Liver (tissue), 9 donors: ENCODE results near the gene GLP2R. TPM values are rescaled to one million over a fixed set of nuclear protein-coding genes. Genes with fewer than 3 reads are reported as not detected.

ENCODE experiments used
- DNase-seq: peaks from one replicate; pipeline ENCODE4 v3.0.0-alpha.2; 2017; ENCODE audit warnings: low spot score
- H3K27ac ChIP-seq, 2 donors: one replicate each; pipeline ENCODE4 v1.7.0; 2013; ENCODE audit warnings: inconsistent platforms in 2 of 2, low read length in 2 of 2, control low read depth in 1 of 2, low read depth in 1 of 2, mild to moderate bottlenecking in 1 of 2
- H3K27me3 ChIP-seq, 4 donors: one replicate each; pipeline versions ENCODE4 v1.6.1 to v1.7.0; 2013; ENCODE audit warnings: low read length in 3 of 4, inconsistent platforms in 1 of 4, mild to moderate bottlenecking in 1 of 4, moderate library complexity in 1 of 4; ENCODE audit not compliant: control insufficient read depth in 4 of 4, insufficient read depth in 4 of 4
- H3K36me3 ChIP-seq, 4 donors: one replicate each; pipeline versions ENCODE4 v1.6.1 to v1.7.0; 2013; ENCODE audit warnings: low read length in 3 of 4, mild to moderate bottlenecking in 3 of 4, low read depth in 1 of 4, moderate library complexity in 1 of 4; ENCODE audit not compliant: control insufficient read depth in 4 of 4, insufficient read depth in 3 of 4
- H3K4me1 ChIP-seq, 4 donors: one replicate each; pipeline versions ENCODE4 v1.6.1 to v1.7.0; 2013; ENCODE audit warnings: low read length in 3 of 4, mild to moderate bottlenecking in 3 of 4, moderate library complexity in 1 of 4; ENCODE audit not compliant: control insufficient read depth in 4 of 4, insufficient read depth in 4 of 4
- H3K4me3 ChIP-seq, 3 donors: one replicate each; pipeline versions ENCODE4 v1.6.1 to v1.7.0; 2013; ENCODE audit warnings: low read length in 3 of 3, control low read depth in 1 of 3, low read depth in 1 of 3, mild to moderate bottlenecking in 1 of 3
- H3K9ac ChIP-seq, 2 donors: one replicate each; pipeline ENCODE4 v1.7.0; 2013; ENCODE audit warnings: low read length in 2 of 2, mild to moderate bottlenecking in 2 of 2, moderate library complexity in 2 of 2, control low read depth in 1 of 2, low read depth in 1 of 2
- H3K9me3 ChIP-seq, 4 donors: one replicate each; pipeline versions ENCODE4 v1.6.1 to v1.7.0; 2013; ENCODE audit warnings: low read length in 3 of 4; ENCODE audit not compliant: control insufficient read depth in 4 of 4
- ATF3 ChIP-seq: IDR thresholded peaks from 2 replicates; pipeline ENCODE4 v1.6.1; 2016; ENCODE audit warnings: antibody characterized with exemption
- CTCF ChIP-seq: fragments of 150-350 bp; IDR thresholded peaks from 2 replicates; pipeline ENCODE4 v1.5.1; 2017; ENCODE audit warnings: improper control_type of control experiment, low read depth, low read length; ENCODE audit not compliant: missing input control
- EGR1 ChIP-seq, 2 donors: IDR thresholded peaks; 2 replicates each; pipeline ENCODE4 v1.6.1; 2016 to 2018; ENCODE audit warnings: antibody characterized with exemption in 2 of 2, low read depth in 2 of 2
- FOXA1 ChIP-seq: IDR thresholded peaks from 2 replicates; pipeline ENCODE4 v1.6.1; 2016; ENCODE audit warnings: antibody characterized with exemption
- FOXA2 ChIP-seq: IDR thresholded peaks from 2 replicates; pipeline ENCODE4 v1.6.1; 2016; ENCODE audit warnings: antibody characterized with exemption
- GABPA ChIP-seq, 2 donors: IDR thresholded peaks in 1 of 2; conservative IDR thresholded peaks in 1 of 2; 2 replicates each; pipeline ENCODE4 v1.6.1; 2016; ENCODE audit warnings: antibody characterized with exemption in 2 of 2, mild to moderate bottlenecking in 1 of 2, moderate library complexity in 1 of 2
- HNF4A ChIP-seq, 2 donors: conservative IDR thresholded peaks; 2 replicates each; pipeline ENCODE4 v1.6.1; 2016; ENCODE audit warnings: antibody characterized with exemption in 2 of 2, mild to moderate bottlenecking in 2 of 2
- HNF4G ChIP-seq: IDR thresholded peaks from 2 replicates; pipeline ENCODE4 v1.6.1; 2016; ENCODE audit warnings: antibody characterized with exemption
- JUND ChIP-seq, 2 donors: IDR thresholded peaks; 2 replicates each; pipeline ENCODE4 v1.6.1; 2016; ENCODE audit warnings: antibody characterized with exemption in 2 of 2
- MAX ChIP-seq: IDR thresholded peaks from 2 replicates; pipeline ENCODE4 v1.6.1; 2016; ENCODE audit warnings: antibody characterized with exemption
- NR2F2 ChIP-seq: IDR thresholded peaks from 2 replicates; pipeline ENCODE4 v1.6.1; 2016; ENCODE audit warnings: antibody characterized with exemption
- RAD21 ChIP-seq, 2 donors: IDR thresholded peaks; 2 replicates each; pipeline ENCODE4 v1.6.1; 2016; ENCODE audit warnings: antibody characterized with exemption in 2 of 2, mild to moderate bottlenecking in 2 of 2
- REST ChIP-seq: IDR thresholded peaks from 2 replicates; pipeline ENCODE4 v1.6.1; 2016; ENCODE audit warnings: antibody characterized with exemption, mild to moderate bottlenecking
- RXRA ChIP-seq, 2 donors: IDR thresholded peaks; 2 replicates each; pipeline ENCODE4 v1.6.1; 2017 to 2018; ENCODE audit warnings: antibody characterized with exemption in 2 of 2, mild to moderate bottlenecking in 1 of 2
- SP1 ChIP-seq: IDR thresholded peaks from 2 replicates; pipeline ENCODE4 v1.6.1; 2018; ENCODE audit warnings: antibody characterized with exemption, mild to moderate bottlenecking
- TAF1 ChIP-seq: conservative IDR thresholded peaks from 2 replicates; pipeline ENCODE4 v1.6.1; 2016; ENCODE audit warnings: antibody characterized with exemption, mild to moderate bottlenecking
- YY1 ChIP-seq: IDR thresholded peaks from 2 replicates; pipeline ENCODE4 v1.6.1; 2016; ENCODE audit warnings: antibody characterized with exemption, mild to moderate bottlenecking
- WGBS: extraction: QIAGEN DNeasy Blood & Tissue Kit; methylation state at CpG from one replicate; pipeline ENCODE4 v1.1.7; 2013; 5-methylcytosine and 5-hydroxymethylcytosine counted together
- polyA plus RNA-seq, 2 donors: library from polyadenylated mRNA; stranded (reverse) in 1 of 2; unstranded in 1 of 2; fragments of 200-250 nt in 1 of 2; fragments of >200 nt in 1 of 2; fragmentation: Nextera tagmentation in 1 of 2; extraction: Ambion mirVana in 1 of 2; gene quantifications; one replicate each; pipeline versions ENCODE4 v1.2.1 to v1.2.3, GENCODE V29; 2013 to 2015
- total RNA-seq, 2 donors: library from RNA; depleted of rRNA; stranded (reverse); fragments of >200 nt; gene quantifications; one replicate each; pipeline ENCODE4 v1.2.3, GENCODE V29; 2014
- TF ChIP-seq, protein P1 (sequence below): IDR thresholded peaks from 2 replicates; pipeline ENCODE4 v1.6.1; 2016; ENCODE audit warnings: antibody characterized with exemption
- donor health status: healthy.
- donor health status: healthy.
- donor health status: healthy.
- donor health status: healthy.
- donor health status: healthy.

GLP2R gene
- total and polyA plus RNA-seq, 4 donors, result 0.39 to 1.4 (median 0.58) TPM

- DNase-seq, result no peak
- no peak overlapping the region for H3K9ac ChIP-seq
- no peaks in the 10 kb centered on the region for H3K4me1 ChIP-seq
- no peak for TF ChIP-seq YY1
- TF ChIP-seq FOXA2, result no peak
- no peak for TF ChIP-seq RXRA (IDR thresholded peaks at IDR 0.05)
- TF ChIP-seq NR2F2, result no peak
- TF ChIP-seq RAD21 (IDR thresholded peaks at IDR 0.05), result no peak
- no peak for TF ChIP-seq FOXA1
- no peak for TF ChIP-seq SP1
- TF ChIP-seq REST, result no peak
- TF ChIP-seq HNF4G, result no peak
- TF ChIP-seq MAX, result no peak
- TF ChIP-seq ATF3, result no peak
- TF ChIP-seq CTCF, result no peak
- TF ChIP-seq, protein P1, sequence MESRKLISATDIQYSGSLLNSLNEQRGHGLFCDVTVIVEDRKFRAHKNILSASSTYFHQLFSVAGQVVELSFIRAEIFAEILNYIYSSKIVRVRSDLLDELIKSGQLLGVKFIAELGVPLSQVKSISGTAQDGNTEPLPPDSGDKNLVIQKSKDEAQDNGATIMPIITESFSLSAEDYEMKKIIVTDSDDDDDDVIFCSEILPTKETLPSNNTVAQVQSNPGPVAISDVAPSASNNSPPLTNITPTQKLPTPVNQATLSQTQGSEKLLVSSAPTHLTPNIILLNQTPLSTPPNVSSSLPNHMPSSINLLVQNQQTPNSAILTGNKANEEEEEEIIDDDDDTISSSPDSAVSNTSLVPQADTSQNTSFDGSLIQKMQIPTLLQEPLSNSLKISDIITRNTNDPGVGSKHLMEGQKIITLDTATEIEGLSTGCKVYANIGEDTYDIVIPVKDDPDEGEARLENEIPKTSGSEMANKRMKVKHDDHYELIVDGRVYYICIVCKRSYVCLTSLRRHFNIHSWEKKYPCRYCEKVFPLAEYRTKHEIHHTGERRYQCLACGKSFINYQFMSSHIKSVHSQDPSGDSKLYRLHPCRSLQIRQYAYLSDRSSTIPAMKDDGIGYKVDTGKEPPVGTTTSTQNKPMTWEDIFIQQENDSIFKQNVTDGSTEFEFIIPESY, result no peak
- no peak for TF ChIP-seq HNF4A (conservative IDR thresholded peaks at IDR 0.05)
- TF ChIP-seq EGR1 (IDR thresholded peaks at IDR 0.05; ENCODE audit: low read depth in 2 of 2), result no peak
- no peak for TF ChIP-seq JUND (IDR thresholded peaks at IDR 0.05)
- TF ChIP-seq GABPA (IDR thresholded peaks at IDR 0.05 in 1 of 2, conservative IDR thresholded peaks at IDR 0.05 in 1 of 2), result no peak
- no peak for TF ChIP-seq TAF1
- H3K27ac ChIP-seq, result no peak overlapping the region
- WGBS, result 65% methylated on average over 12 of the region's 12 CpGs
- H3K36me3 ChIP-seq, result no peaks in the 10 kb centered on the region
- H3K27me3 ChIP-seq, result peaks cover 0 to 3% (median 1%) of the 10 kb centered on the region in 4 donors
- H3K9me3 ChIP-seq, result no peaks in the 10 kb centered on the region
- no peak overlapping the region for H3K4me3 ChIP-seq
Observed at GRCh38 chr17:9931144-9931741, 105.5 kb downstream of the GLP2R start.
